ENCODE results near the gene MPST. TPM values are rescaled to one million over a fixed set of nuclear protein-coding genes. Genes with fewer than 3 reads are reported as not detected.

MPST gene
- total RNA-seq, 1 experiment from 2014 or later, result 68.6 TPM

- peaks cover 3 to 9% of the 10 kb centered on the region in 2 experiments for H3K36me3 ChIP-seq (ENCODE audit: control insufficient read depth in 1 of 2, insufficient read depth in 2 of 2, low read length in 2 of 2)
- POLR2A ChIA-PET, result no interaction called here
- H3K9me2 ChIP-seq (ENCODE audit: insufficient read depth), result no peaks in the 10 kb centered on the region
- H3K79me2 ChIP-seq (ENCODE audit: insufficient read depth, low read length), result no peaks in the 10 kb centered on the region
- CTCF ChIA-PET, result interaction anchor here (1.2 to 6.4 kb wide), 2 partner anchors 10 to 13 kb away, joined by 4 to 33 read pairs; no protein-coding TSS in a partner anchor
- no peak overlapping the region for H2AFZ ChIP-seq (ENCODE audit: low read depth, low read length, poor library complexity, severe bottlenecking)
- no peak overlapping the region for H3K27ac ChIP-seq (ENCODE audit: low read depth, low read length)
- RAD21 ChIA-PET (ENCODE audit: low non-redundant PET in 1 of 2, low total read pairs in 2 of 2, uncharacterized antibody in 2 of 2, unreplicated experiment in 2 of 2), result no interaction called here
- TSS peak; percentile 4 for BruUV-seq (replicated peaks)
- H4K20me1 ChIP-seq (ENCODE audit: insufficient read depth), result no peaks in the 10 kb centered on the region
- H3K4me2 ChIP-seq (ENCODE audit: low read length), result no peak overlapping the region
- intact Hi-C loops (cut with micrococcal nuclease), result no loop called here
- DNase-seq (ENCODE audit: low read depth, low spot score) (no peak), ATAC-seq (no peak)
- H3K9ac ChIP-seq (ENCODE audit: low read length), result no peak overlapping the region
- no peak overlapping the region for H3K4me3 ChIP-seq (replicated peaks in 1 of 2; ENCODE audit: low read depth in 1 of 2, low read length in 2 of 2)
- TF ChIP-seq, protein P1, sequence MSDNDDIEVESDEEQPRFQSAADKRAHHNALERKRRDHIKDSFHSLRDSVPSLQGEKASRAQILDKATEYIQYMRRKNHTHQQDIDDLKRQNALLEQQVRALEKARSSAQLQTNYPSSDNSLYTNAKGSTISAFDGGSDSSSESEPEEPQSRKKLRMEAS (IDR thresholded peaks at IDR 0.05), result no peak
- no peak for TF ChIP-seq ELF1 (IDR thresholded peaks at IDR 0.05; ENCODE audit: borderline replicate concordance, low read depth)
- no peak for TF ChIP-seq SIN3A (IDR thresholded peaks at IDR 0.05; ENCODE audit: low read depth)
- no peak for TF ChIP-seq EZH2phosphoT487 (IDR thresholded peaks at IDR 0.05; ENCODE audit: borderline replicate concordance)
- no peak for TF ChIP-seq ZBTB33 (IDR thresholded peaks at IDR 0.05; ENCODE audit: extremely low read depth, insufficient replicate concordance, low read length)
- TF ChIP-seq CBX3 (IDR thresholded peaks at IDR 0.05; ENCODE audit: low read depth), result no peak
- TF ChIP-seq TCF7L2 (IDR thresholded peaks at IDR 0.05; ENCODE audit: borderline replicate concordance, extremely low read depth, insufficient read depth, insufficient read length), result no peak
- H3K9me3 ChIP-seq (ENCODE audit: control insufficient read depth in 1 of 2, insufficient read depth in 1 of 2, low read depth in 1 of 2, low read length in 2 of 2), result no peaks in the 10 kb centered on the region
- peaks cover 4 to 15% of the 10 kb centered on the region in 2 experiments; a peak in 3 of 4 replicates for H3K4me1 ChIP-seq (ENCODE audit: control insufficient read depth in 1 of 2, insufficient read depth in 2 of 2, low read length in 2 of 2)
- H3K27me3 ChIP-seq (ENCODE audit: insufficient read depth, low read length), result no peaks in the 10 kb centered on the region
Measured at GRCh38 chr22:37032134-37032534, 12.6 kb downstream of the MPST start.
